SJCRH30 (cell line): Measurements from ENCODE around the gene XXYLT1. TPM values are rescaled to one million over a fixed set of nuclear protein-coding genes. Genes with fewer than 3 reads are reported as not detected.
A peak's percentile ranks its signal among the peaks of the same experiment; 100 is the strongest.
"Not testable (repeated sequence)": the region's sequence is repeated elsewhere in the genome, so short reads cannot be mapped to it uniquely, and the experiment has no call there.

Source experiments
- DNase-seq, 2 experiments: peaks; one replicate each; pipeline ENCODE4 v3.0.0-alpha.2; 2015 to 2020
- H3K27ac ChIP-seq: fragments of 250-450 bp; sonication (Bioruptor Pico); 2 replicates; pipeline ENCODE4 v1.5.1; 2020; ENCODE audit warnings: mild to moderate bottlenecking, moderate library complexity
- H3K27me3 ChIP-seq: fragments of 250-450 bp; sonication (Bioruptor Pico); 2 replicates; pipeline ENCODE4 v1.5.1; 2020; ENCODE audit warnings: mild to moderate bottlenecking, moderate library complexity
- H3K36me3 ChIP-seq: fragments of 250-450 bp; sonication (Bioruptor Pico); 2 replicates; pipeline ENCODE4 v1.5.1; 2020; ENCODE audit warnings: mild to moderate bottlenecking, moderate library complexity
- H3K4me1 ChIP-seq: fragments of 250-450 bp; sonication (Bioruptor Pico); 2 replicates; pipeline ENCODE4 v1.5.1; 2020; ENCODE audit warnings: mild to moderate bottlenecking, moderate library complexity
- H3K4me3 ChIP-seq: fragments of 250-450 bp; sonication (Bioruptor Pico); 2 replicates; pipeline ENCODE4 v1.5.1; 2020; ENCODE audit warnings: mild to moderate bottlenecking, moderate library complexity
- H3K9me3 ChIP-seq: fragments of 250-450 bp; sonication (Bioruptor Pico); replicated peaks from 2 replicates; pipeline ENCODE4 v1.5.1; 2020; ENCODE audit warnings: mild to moderate bottlenecking, moderate library complexity
- total RNA-seq: library from RNA; depleted of rRNA; stranded (reverse); fragments of >200 nt; shearing (Covaris generic); gene quantifications from 2 replicates; pipeline ENCODE4 v1.2.3, GENCODE V29; 2014

XXYLT1 gene
- total RNA-seq, 1 experiment from 2014 or later: 18.8 TPM

GRCh38 chr3:195097331-195098255, 173.4 kb downstream of the XXYLT1 start:
- DNase-seq: no peak
- no peaks in the 10 kb centered on the region for H3K9me3 ChIP-seq
- H3K27ac ChIP-seq: no peak overlapping the region

GRCh38 chr3:195096484-195097330, 174.3 kb downstream of the XXYLT1 start:
- Histone ChIP-seq H3K27ac (no peak overlapping the region), H3K4me3 (no peak overlapping the region)

More at GRCh38 chr3:195097331-195098255, 173.4 kb downstream of the XXYLT1 start:
- Histone ChIP-seq H3K36me3 (no peaks in the 10 kb centered on the region), H3K4me1 (peaks cover 13% of the 10 kb centered on the region; the same call in 1 of the 2 replicates), H3K4me3 (no peak overlapping the region), H3K27me3 (no peaks in the 10 kb centered on the region)

DNA sequence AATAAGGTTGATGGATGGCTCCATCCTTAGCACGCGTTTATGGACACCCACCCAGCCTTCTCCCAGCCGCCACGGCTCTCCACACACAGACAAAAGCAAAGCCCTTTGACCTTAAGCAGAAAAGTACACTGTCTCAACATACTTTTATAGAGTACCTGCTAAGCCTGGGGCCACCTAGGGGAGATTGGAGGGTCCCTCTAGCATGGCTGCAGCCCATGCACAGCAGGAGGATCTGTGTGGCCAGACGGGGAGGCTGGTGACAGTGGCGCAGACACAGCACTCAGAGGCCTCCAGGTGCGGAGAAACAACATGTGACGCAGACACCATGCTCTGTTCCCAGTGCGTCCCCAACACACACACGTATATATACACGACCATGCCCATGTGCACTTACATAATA, 174.9 kb downstream of the XXYLT1 start:
- Histone ChIP-seq H3K9me3 (no peaks in the 10 kb centered on the region), H3K36me3 (no peaks in the 10 kb centered on the region), H3K4me1 (peaks cover 13% of the 10 kb centered on the region; the same call in 1 of the 2 replicates), H3K27me3 (no peaks in the 10 kb centered on the region), H3K27ac (no peak overlapping the region), H3K4me3 (no peak overlapping the region)
- no peak for DNase-seq

More at GRCh38 chr3:195096484-195097330, 174.3 kb downstream of the XXYLT1 start:
- Histone ChIP-seq H3K4me1 (peaks cover 13% of the 10 kb centered on the region; the same call in 1 of the 2 replicates), H3K27me3 (no peaks in the 10 kb centered on the region), H3K9me3 (no peaks in the 10 kb centered on the region), H3K36me3 (no peaks in the 10 kb centered on the region)
- no peak for DNase-seq

DNA sequence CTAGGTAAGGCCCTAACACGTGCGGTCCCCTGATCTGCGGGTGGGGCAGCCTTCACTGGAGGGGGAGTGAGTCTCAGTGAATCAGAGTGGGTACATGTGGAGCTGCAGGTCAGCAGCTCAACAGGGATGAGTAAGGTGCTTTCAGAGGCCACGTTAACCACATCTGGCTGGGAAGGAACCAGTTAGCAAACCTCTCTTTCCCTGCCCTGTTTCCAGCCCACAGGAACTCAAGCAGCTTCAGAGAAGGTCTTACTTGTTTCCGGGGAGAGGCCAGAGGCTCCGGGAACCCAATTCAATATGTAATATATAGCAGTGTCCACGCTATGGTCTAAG, 175.3 kb downstream of the XXYLT1 start:
- H3K4me1 ChIP-seq: peaks cover 13% of the 10 kb centered on the region; the same call in 1 of the 2 replicates
- no peaks in the 10 kb centered on the region for H3K27me3 ChIP-seq
- DNase-seq: no peak
- no peaks in the 10 kb centered on the region for H3K36me3 ChIP-seq
- no peak overlapping the region for H3K27ac ChIP-seq
- no peak overlapping the region for H3K4me3 ChIP-seq
- no peaks in the 10 kb centered on the region for H3K9me3 ChIP-seq

DNA sequence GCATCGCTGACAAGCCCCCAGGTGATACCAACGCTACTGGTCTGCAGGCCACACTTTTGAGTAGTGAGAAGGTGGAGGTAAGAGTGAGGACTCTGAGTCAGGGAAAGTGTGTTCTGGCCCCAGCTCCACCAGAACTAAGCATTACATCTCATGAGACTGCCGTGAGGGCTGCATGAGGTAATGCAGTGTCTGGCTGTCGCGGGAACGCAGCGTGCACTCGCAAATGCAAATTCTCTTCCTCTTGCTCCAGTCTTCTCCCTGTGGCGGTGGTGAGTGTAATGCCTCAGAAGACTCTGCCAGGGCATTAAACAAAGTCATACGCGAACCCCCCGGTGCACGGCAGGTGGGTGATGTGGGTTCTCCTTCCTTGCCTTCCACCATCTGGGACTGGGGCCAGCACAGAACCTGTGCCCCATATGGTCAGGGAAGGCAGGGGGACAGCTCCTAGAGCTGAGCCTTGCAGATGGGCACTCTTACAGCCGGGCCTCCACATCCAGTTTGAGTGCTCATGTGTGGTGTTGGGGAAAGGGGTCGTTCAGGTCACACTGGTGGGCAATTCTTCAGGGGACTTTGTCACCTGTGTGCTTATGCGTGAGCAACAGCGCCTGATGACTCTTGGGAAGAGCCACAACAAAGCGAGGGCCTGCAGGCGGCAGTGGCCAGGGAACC, 175.8 kb downstream of the XXYLT1 start:
- no peaks in the 10 kb centered on the region for H3K27me3 ChIP-seq
- H3K36me3 ChIP-seq: no peaks in the 10 kb centered on the region
- H3K9me3 ChIP-seq: no peaks in the 10 kb centered on the region
- H3K27ac ChIP-seq: peak overlapping the region; percentile 64
- H3K4me3 ChIP-seq: no peak overlapping the region
- H3K4me1 ChIP-seq: peaks cover 13% of the 10 kb centered on the region; the same call in 1 of the 2 replicates
- peak; percentile 15 to 19 for DNase-seq

- no peaks in the 10 kb centered on the region for H3K27me3 ChIP-seq
- peak overlapping the region; percentile 43 for H3K4me3 ChIP-seq
- no peaks in the 10 kb centered on the region for H3K36me3 ChIP-seq
- no peaks in the 10 kb centered on the region for H3K9me3 ChIP-seq
- DNase-seq: peak; percentile 69 to 70
- H3K4me1 ChIP-seq: peaks cover 13% of the 10 kb centered on the region; the same call in 1 of the 2 replicates
- H3K27ac ChIP-seq: peak overlapping the region; percentile 64
These were observed 176.6 kb downstream of the XXYLT1 start for GRCh38 chr3:195094191-195094921.

- H3K9me3 ChIP-seq: no peaks in the 10 kb centered on the region
- peaks cover 13% of the 10 kb centered on the region; the same call in 1 of the 2 replicates for H3K4me1 ChIP-seq
- no peaks in the 10 kb centered on the region for H3K36me3 ChIP-seq
- no peaks in the 10 kb centered on the region for H3K27me3 ChIP-seq
- peak overlapping the region; percentile 43 for H3K4me3 ChIP-seq
- peak; percentile 16 to 47 for DNase-seq
- peak overlapping the region; percentile 64 for H3K27ac ChIP-seq
These were observed 177.2 kb downstream of the XXYLT1 start for GRCh38 chr3:195093731-195094130.

DNA sequence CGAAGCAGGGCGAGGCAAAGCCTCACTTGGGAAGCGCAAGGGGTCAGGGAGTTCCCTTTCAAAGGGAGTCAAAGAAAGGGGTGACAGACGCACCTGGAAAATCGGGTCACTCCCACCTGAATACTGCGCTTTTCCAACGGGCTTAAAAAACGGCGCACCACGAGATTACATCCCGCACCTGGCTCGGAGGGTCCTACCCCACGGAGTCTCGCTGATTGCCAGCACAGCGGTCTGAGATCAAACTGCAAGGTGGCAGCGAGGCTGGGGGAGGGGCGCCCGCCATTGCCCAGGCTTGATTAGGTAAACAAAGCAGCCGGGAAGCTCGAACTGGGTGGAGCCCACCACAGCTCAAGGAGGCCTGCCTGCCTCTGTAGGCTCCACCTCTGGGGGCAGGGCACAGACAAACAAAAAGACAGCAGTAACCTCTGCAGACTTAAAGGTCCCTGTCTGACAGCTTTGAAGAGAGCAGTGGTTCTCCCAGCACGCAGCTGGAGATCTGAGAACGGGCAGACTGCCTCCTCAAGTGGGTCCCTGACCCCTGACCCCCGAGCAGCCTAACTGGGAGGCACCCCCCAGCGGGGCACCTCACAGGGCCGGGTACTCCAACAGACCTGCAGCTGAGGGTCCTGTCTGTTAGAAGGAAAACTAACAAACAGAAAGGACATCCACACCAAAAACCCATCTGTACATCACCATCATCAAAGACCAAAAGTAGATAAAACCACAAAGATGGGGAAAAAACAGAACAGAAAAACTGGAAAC, 182.9 kb downstream of the XXYLT1 start:
- not testable (repeated sequence) for H3K9me3 ChIP-seq, H3K36me3 ChIP-seq, DNase-seq, H3K4me3 ChIP-seq, H3K27me3 ChIP-seq, H3K27ac ChIP-seq, H3K4me1 ChIP-seq

DNA sequence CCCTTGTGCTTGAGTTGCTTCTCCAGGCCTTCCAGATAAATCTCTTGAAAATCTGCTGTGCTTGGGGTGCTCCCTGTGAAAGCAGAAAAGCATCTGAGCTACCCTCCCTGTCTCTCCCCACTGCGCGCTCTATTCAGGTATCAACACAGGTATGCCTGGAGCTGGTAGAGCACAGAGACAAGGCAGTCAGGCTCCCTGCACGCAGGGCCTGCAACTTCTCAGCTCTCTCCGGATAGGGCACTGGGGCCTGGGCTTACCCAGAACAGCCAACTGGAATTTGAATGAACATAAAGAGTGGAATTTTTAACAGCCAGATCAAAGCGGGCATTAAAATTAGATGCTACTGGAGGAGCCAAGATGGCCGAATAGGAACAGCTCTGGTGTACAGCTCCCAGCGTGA, 183.6 kb downstream of the XXYLT1 start:
- no peak for DNase-seq
- Histone ChIP-seq H3K27me3 (no peaks in the 10 kb centered on the region), H3K27ac (no peak overlapping the region), H3K4me3 (no peak overlapping the region), H3K4me1 (no peaks in the 10 kb centered on the region), H3K9me3 (no peaks in the 10 kb centered on the region), H3K36me3 (no peaks in the 10 kb centered on the region)

- Histone ChIP-seq H3K36me3 (no peaks in the 10 kb centered on the region), H3K4me3 (no peak overlapping the region), H3K4me1 (no peaks in the 10 kb centered on the region), H3K27ac (no peak overlapping the region), H3K9me3 (no peaks in the 10 kb centered on the region), H3K27me3 (no peaks in the 10 kb centered on the region)
- DNase-seq: no peak
These were observed 184.1 kb downstream of the XXYLT1 start for GRCh38 chr3:195086885-195087284.

DNA sequence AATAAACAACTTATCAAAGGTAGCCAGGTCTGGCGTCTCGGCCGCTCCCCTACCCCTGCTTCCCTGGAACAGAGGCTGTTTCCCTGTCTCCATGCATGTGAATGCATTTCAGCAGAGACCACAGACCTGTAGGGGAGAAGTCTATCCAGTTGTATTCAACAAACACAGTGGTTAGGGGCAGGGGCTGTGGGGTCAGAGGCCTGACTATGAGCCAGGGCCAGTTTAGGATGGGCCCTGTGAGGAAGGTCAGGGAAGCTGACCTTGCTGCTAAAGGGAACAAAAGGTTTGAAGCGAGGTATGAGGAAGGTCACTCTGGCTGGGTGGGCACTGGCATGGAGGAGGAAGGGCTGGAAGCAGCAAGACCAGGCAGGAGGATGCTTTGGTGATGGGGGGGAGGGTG, 184.6 kb downstream of the XXYLT1 start:
- no peaks in the 10 kb centered on the region for H3K27me3 ChIP-seq
- DNase-seq: no peak
- H3K27ac ChIP-seq: no peak overlapping the region
- no peak overlapping the region for H3K4me3 ChIP-seq
- no peaks in the 10 kb centered on the region for H3K4me1 ChIP-seq
- H3K36me3 ChIP-seq: no peaks in the 10 kb centered on the region
- no peaks in the 10 kb centered on the region for H3K9me3 ChIP-seq

DNA sequence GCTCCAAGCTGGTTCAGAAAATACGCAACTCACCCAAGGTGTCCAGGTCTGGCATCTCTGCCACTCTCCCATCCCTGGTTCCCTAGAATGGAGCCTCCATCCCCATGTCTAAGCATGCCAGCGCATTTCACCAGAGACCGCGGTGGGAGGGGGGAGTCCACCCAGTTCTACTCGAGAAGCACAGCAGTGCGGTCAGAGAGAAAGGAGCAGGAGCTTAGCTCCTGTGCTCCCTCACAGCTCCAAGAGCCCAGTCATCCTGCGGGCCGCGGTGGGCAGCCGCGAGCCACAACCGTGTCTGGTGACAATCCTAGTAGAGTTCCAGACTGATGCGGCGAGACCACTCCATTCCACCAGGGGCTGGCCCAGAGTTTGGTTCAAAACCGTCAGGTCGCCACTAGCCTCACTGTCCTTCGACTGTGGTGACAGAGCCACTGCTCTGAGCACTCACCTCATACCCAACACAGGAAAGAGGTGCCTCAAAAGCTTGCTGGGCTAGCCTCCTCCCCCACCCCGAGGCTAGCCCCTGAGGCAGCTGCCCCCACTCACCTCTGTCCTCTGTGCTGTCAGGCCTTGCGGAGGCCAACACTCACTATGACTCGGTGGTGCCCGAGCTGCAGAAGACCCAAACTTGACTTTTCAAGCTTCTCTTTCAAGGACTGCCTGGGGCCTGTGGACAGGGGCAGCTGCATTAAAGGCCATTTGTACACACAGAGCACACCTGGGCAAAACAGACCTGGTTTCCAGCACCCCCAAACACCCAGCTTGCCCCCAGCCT, 185.4 kb downstream of the XXYLT1 start:
- H3K4me1 ChIP-seq: no peaks in the 10 kb centered on the region
- DNase-seq: no peak

DNA sequence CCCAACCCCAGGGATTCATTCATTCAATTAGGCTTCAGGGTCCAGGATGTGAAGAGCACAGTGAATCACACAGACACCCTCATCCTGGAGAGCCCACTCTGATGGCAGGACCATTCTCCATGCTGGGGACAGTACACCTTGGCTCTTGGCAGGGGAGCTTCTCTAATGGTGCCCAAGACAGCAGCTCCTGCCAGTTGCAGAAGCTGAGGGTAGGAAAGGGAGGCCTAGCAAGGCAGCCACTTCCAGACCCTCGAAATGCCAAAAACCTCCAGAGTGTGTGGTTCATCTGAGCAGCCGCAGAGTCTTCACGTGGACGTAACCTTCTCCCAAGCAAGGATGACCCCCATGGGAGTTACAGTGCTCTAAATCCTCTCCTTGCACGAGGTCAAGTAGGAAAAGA, 186.2 kb downstream of the XXYLT1 start:
- no peaks in the 10 kb centered on the region for H3K27me3 ChIP-seq
- no peaks in the 10 kb centered on the region for H3K9me3 ChIP-seq
- H3K4me1 ChIP-seq: peaks cover 3% of the 10 kb centered on the region; the same call in 1 of the 2 replicates
- no peak overlapping the region for H3K27ac ChIP-seq
- no peaks in the 10 kb centered on the region for H3K36me3 ChIP-seq
- no peak overlapping the region for H3K4me3 ChIP-seq
- DNase-seq: no peak

More for the DNA sequence above, 185.4 kb downstream of the XXYLT1 start:
- Histone ChIP-seq H3K9me3 (no peaks in the 10 kb centered on the region), H3K4me3 (no peak overlapping the region), H3K36me3 (no peaks in the 10 kb centered on the region), H3K27ac (no peak overlapping the region), H3K27me3 (no peaks in the 10 kb centered on the region)
